ENCODE results near the gene PLXNA1. TPM values are rescaled to one million over a fixed set of nuclear protein-coding genes. Genes with fewer than 3 reads are reported as not detected.

Gene PLXNA1
- total RNA-seq, 4 donors from 2014 or later, result 6.7 to 38.2 (median 16.9) TPM

GRCh38 chr3:126936853-126937425 lies 46.0 kb upstream of the PLXNA1 start:
- Histone ChIP-seq H3K27ac (no peak overlapping the region), H3K4me3 (no peak overlapping the region), H3K9me3 (no peaks in the 10 kb centered on the region), H3K27me3 (no peaks in the 10 kb centered on the region), H3K36me3 (no peaks in the 10 kb centered on the region), H3K4me1 (no peaks in the 10 kb centered on the region)
- intact Hi-C loops (cut with DNase I; ENCODE audit: low total_unique reads), result no loop called here
- no peak for DNase-seq
- TF ChIP-seq CTCF (IDR thresholded peaks at IDR 0.05) (no peak), POLR2A (IDR thresholded peaks at IDR 0.05) (no peak)

- intact Hi-C loops (cut with DNase I; ENCODE audit: low total_unique reads), result no loop called here
- Histone ChIP-seq H3K4me3 (no peak overlapping the region), H3K27ac (no peak overlapping the region), H3K4me1 (no peaks in the 10 kb centered on the region), H3K9me3 (no peaks in the 10 kb centered on the region), H3K27me3 (no peaks in the 10 kb centered on the region), H3K36me3 (no peaks in the 10 kb centered on the region)
- no peak for TF ChIP-seq POLR2A (IDR thresholded peaks at IDR 0.05)
- TF ChIP-seq CTCF (IDR thresholded peaks at IDR 0.05), result no peak
- no peak for DNase-seq
Observed at GRCh38 chr3:126937533-126937932, 45.4 kb upstream of the PLXNA1 start.

GRCh38 chr3:126937973-126938372 lies 44.9 kb upstream of the PLXNA1 start:
- TF ChIP-seq POLR2A (IDR thresholded peaks at IDR 0.05), result no peak
- no peak for TF ChIP-seq CTCF (IDR thresholded peaks at IDR 0.05)
- Histone ChIP-seq H3K27me3 (no peaks in the 10 kb centered on the region), H3K27ac (no peak overlapping the region), H3K9me3 (no peaks in the 10 kb centered on the region), H3K4me1 (no peaks in the 10 kb centered on the region), H3K4me3 (no peak overlapping the region), H3K36me3 (no peaks in the 10 kb centered on the region)
- intact Hi-C loops (cut with DNase I; ENCODE audit: low total_unique reads), result no loop called here
- peak in 1 of 2 donors; percentile 36 for DNase-seq

- H3K27ac ChIP-seq, result no peak overlapping the region
- no peaks in the 10 kb centered on the region for H3K36me3 ChIP-seq
- no peak overlapping the region for H3K4me3 ChIP-seq
- intact Hi-C loops (cut with DNase I; ENCODE audit: low total_unique reads), result no loop called here
- no peaks in the 10 kb centered on the region for H3K4me1 ChIP-seq
- no peak for DNase-seq
- no peaks in the 10 kb centered on the region for H3K9me3 ChIP-seq
- TF ChIP-seq CTCF (IDR thresholded peaks at IDR 0.05) (no peak), POLR2A (IDR thresholded peaks at IDR 0.05) (no peak)
- H3K27me3 ChIP-seq, result no peaks in the 10 kb centered on the region
Observed at GRCh38 chr3:126938520-126939337, 44.2 kb upstream of the PLXNA1 start.

GRCh38 chr3:126939338-126939718 lies 43.6 kb upstream of the PLXNA1 start:
- Histone ChIP-seq H3K27ac (no peak overlapping the region), H3K9me3 (no peaks in the 10 kb centered on the region), H3K27me3 (no peaks in the 10 kb centered on the region), H3K4me1 (no peaks in the 10 kb centered on the region), H3K36me3 (no peaks in the 10 kb centered on the region), H3K4me3 (no peak overlapping the region)
- intact Hi-C loops (cut with DNase I; ENCODE audit: low total_unique reads), result no loop called here
- no peak for TF ChIP-seq POLR2A (IDR thresholded peaks at IDR 0.05)
- TF ChIP-seq CTCF (IDR thresholded peaks at IDR 0.05), result no peak
- DNase-seq, result no peak

Data from uterus (tissue), 4 donors.